Measurements from ENCODE around the gene PUM2.

The PUM2 gene

GRCh38 chr2:20309001-20309400 is 41.6 kb downstream of the PUM2 start:
- no peak for DNase-seq (ENCODE audit: low spot score in 2 of 2)
- Histone ChIP-seq H3K4me3 (no peak overlapping the region), H3K9me3 (no peaks in the 10 kb centered on the region), H3K36me3 (replicated peaks) (peaks cover 68% of the 10 kb centered on the region), H3K27me3 (ENCODE audit: low read depth) (no peaks in the 10 kb centered on the region), H3K4me1 (no peaks in the 10 kb centered on the region)
- in situ Hi-C loops (cut with MboI; ENCODE audit: low sequenced_read_pairs) = no loop called here

GRCh38 chr2:20307311-20307710 is 43.3 kb downstream of the PUM2 start:
- in situ Hi-C loops (cut with MboI; ENCODE audit: low sequenced_read_pairs) = no loop called here
- Histone ChIP-seq H3K36me3 (replicated peaks) (peaks cover 66% of the 10 kb centered on the region), H3K27me3 (ENCODE audit: low read depth) (no peaks in the 10 kb centered on the region), H3K4me1 (no peaks in the 10 kb centered on the region), H3K9me3 (no peaks in the 10 kb centered on the region), H3K4me3 (no peak overlapping the region)
- no peak for DNase-seq (ENCODE audit: low spot score in 2 of 2)

- Histone ChIP-seq H3K4me3 (no peak overlapping the region), H3K4me1 (peaks cover 6% of the 10 kb centered on the region), H3K27me3 (ENCODE audit: low read depth) (no peaks in the 10 kb centered on the region), H3K9me3 (no peaks in the 10 kb centered on the region), H3K36me3 (replicated peaks) (peaks cover 54% of the 10 kb centered on the region)
- no peak for DNase-seq (ENCODE audit: low spot score in 2 of 2)
- in situ Hi-C loops (cut with MboI; ENCODE audit: low sequenced_read_pairs) = no loop called here
These were observed 46.2 kb downstream of the PUM2 start for GRCh38 chr2:20304411-20304810.

- Histone ChIP-seq H3K4me1 (peaks cover 6% of the 10 kb centered on the region), H3K9me3 (no peaks in the 10 kb centered on the region), H3K4me3 (no peak overlapping the region), H3K27me3 (ENCODE audit: low read depth) (no peaks in the 10 kb centered on the region), H3K36me3 (replicated peaks) (peaks cover 57% of the 10 kb centered on the region)
- DNase-seq (ENCODE audit: low spot score in 2 of 2) = no peak
- in situ Hi-C loops (cut with MboI; ENCODE audit: low sequenced_read_pairs) = no loop called here
These were observed 46.7 kb downstream of the PUM2 start for GRCh38 chr2:20303966-20304365.

- in situ Hi-C loops (cut with MboI; ENCODE audit: low sequenced_read_pairs) = no loop called here
These were observed 48.6 kb downstream of the PUM2 start for GRCh38 chr2:20302019-20302418.

GRCh38 chr2:20300656-20301055 is 50.0 kb downstream of the PUM2 start:
- no peaks in the 10 kb centered on the region for H3K27me3 ChIP-seq (ENCODE audit: low read depth)
- no peaks in the 10 kb centered on the region for H3K9me3 ChIP-seq
- H3K4me1 ChIP-seq = peaks cover 6% of the 10 kb centered on the region
- no peak overlapping the region for H3K4me3 ChIP-seq
- peaks cover 56% of the 10 kb centered on the region for H3K36me3 ChIP-seq (replicated peaks)
- in situ Hi-C loops (cut with MboI; ENCODE audit: low sequenced_read_pairs) = no loop called here
- DNase-seq (ENCODE audit: low spot score in 2 of 2) = peak in 1 of 2 experiments; percentile 63

More at GRCh38 chr2:20302019-20302418, 48.6 kb downstream of the PUM2 start:
- peaks cover 6% of the 10 kb centered on the region for H3K4me1 ChIP-seq
- no peak for DNase-seq (ENCODE audit: low spot score in 2 of 2)
- H3K9me3 ChIP-seq = no peaks in the 10 kb centered on the region
- no peaks in the 10 kb centered on the region for H3K27me3 ChIP-seq (ENCODE audit: low read depth)
- peaks cover 55% of the 10 kb centered on the region for H3K36me3 ChIP-seq (replicated peaks)
- H3K4me3 ChIP-seq = no peak overlapping the region

- H3K27me3 ChIP-seq (ENCODE audit: low read depth) = no peaks in the 10 kb centered on the region
- H3K4me1 ChIP-seq = peaks cover 6% of the 10 kb centered on the region
- H3K4me3 ChIP-seq = no peak overlapping the region
- H3K36me3 ChIP-seq (replicated peaks) = peaks cover 52% of the 10 kb centered on the region
- DNase-seq (ENCODE audit: low spot score in 2 of 2) = no peak
- H3K9me3 ChIP-seq = no peaks in the 10 kb centered on the region
- in situ Hi-C loops (cut with MboI; ENCODE audit: low sequenced_read_pairs) = no loop called here
These were observed 51.5 kb downstream of the PUM2 start for GRCh38 chr2:20299113-20299512.

GRCh38 chr2:20294231-20294630 is 56.4 kb downstream of the PUM2 start:
- H3K27me3 ChIP-seq (ENCODE audit: low read depth) = no peaks in the 10 kb centered on the region
- DNase-seq (ENCODE audit: low spot score in 2 of 2) = no peak
- H3K36me3 ChIP-seq (replicated peaks) = peaks cover 59% of the 10 kb centered on the region
- H3K4me3 ChIP-seq = no peak overlapping the region
- no peaks in the 10 kb centered on the region for H3K4me1 ChIP-seq
- in situ Hi-C loops (cut with MboI; ENCODE audit: low sequenced_read_pairs) = no loop called here
- no peaks in the 10 kb centered on the region for H3K9me3 ChIP-seq

- in situ Hi-C loops (cut with MboI; ENCODE audit: low sequenced_read_pairs) = no loop called here
- H3K27me3 ChIP-seq (ENCODE audit: low read depth) = no peaks in the 10 kb centered on the region
These were observed 57.7 kb downstream of the PUM2 start for GRCh38 chr2:20292984-20293383.

GRCh38 chr2:20291846-20292408 is 58.7 kb downstream of the PUM2 start:
- DNase-seq (ENCODE audit: low spot score in 2 of 2) = no peak
- Histone ChIP-seq H3K4me1 (no peaks in the 10 kb centered on the region), H3K36me3 (replicated peaks) (peaks cover 51% of the 10 kb centered on the region), H3K9me3 (no peaks in the 10 kb centered on the region), H3K27me3 (ENCODE audit: low read depth) (no peaks in the 10 kb centered on the region), H3K4me3 (no peak overlapping the region)
- in situ Hi-C loops (cut with MboI; ENCODE audit: low sequenced_read_pairs) = no loop called here

More at GRCh38 chr2:20292984-20293383, 57.7 kb downstream of the PUM2 start:
- H3K9me3 ChIP-seq = no peaks in the 10 kb centered on the region
- no peak for DNase-seq (ENCODE audit: low spot score in 2 of 2)
- H3K4me1 ChIP-seq = no peaks in the 10 kb centered on the region
- H3K36me3 ChIP-seq (replicated peaks) = peaks cover 60% of the 10 kb centered on the region
- no peak overlapping the region for H3K4me3 ChIP-seq

GRCh38 chr2:20291106-20291564 is 59.5 kb downstream of the PUM2 start:
- Histone ChIP-seq H3K36me3 (replicated peaks) (peaks cover 47% of the 10 kb centered on the region), H3K4me3 (no peak overlapping the region), H3K27me3 (ENCODE audit: low read depth) (no peaks in the 10 kb centered on the region), H3K4me1 (no peaks in the 10 kb centered on the region), H3K9me3 (no peaks in the 10 kb centered on the region)
- peak; percentile 77 to 84 for DNase-seq (ENCODE audit: low spot score in 2 of 2)
- in situ Hi-C loops (cut with MboI; ENCODE audit: low sequenced_read_pairs) = no loop called here

- in situ Hi-C loops (cut with MboI; ENCODE audit: low sequenced_read_pairs) = no loop called here
- Histone ChIP-seq H3K9me3 (no peaks in the 10 kb centered on the region), H3K36me3 (replicated peaks) (peaks cover 50% of the 10 kb centered on the region), H3K27me3 (ENCODE audit: low read depth) (no peaks in the 10 kb centered on the region), H3K4me1 (no peaks in the 10 kb centered on the region), H3K4me3 (no peak overlapping the region)
- DNase-seq (ENCODE audit: low spot score in 2 of 2) = no peak
These were observed 61.9 kb downstream of the PUM2 start for GRCh38 chr2:20288642-20289340.

- DNase-seq (ENCODE audit: low spot score in 2 of 2) = no peak
- H3K36me3 ChIP-seq (replicated peaks) = peaks cover 42% of the 10 kb centered on the region
- no peaks in the 10 kb centered on the region for H3K4me1 ChIP-seq
- in situ Hi-C loops (cut with MboI; ENCODE audit: low sequenced_read_pairs) = no loop called here
- no peak overlapping the region for H3K4me3 ChIP-seq
- H3K9me3 ChIP-seq = no peaks in the 10 kb centered on the region
- H3K27me3 ChIP-seq (ENCODE audit: low read depth) = no peaks in the 10 kb centered on the region
These were observed 67.6 kb downstream of the PUM2 start for GRCh38 chr2:20282916-20283592.

GRCh38 chr2:20281876-20282275 is 68.8 kb downstream of the PUM2 start:
- DNase-seq (ENCODE audit: low spot score in 2 of 2) = no peak
- H3K27me3 ChIP-seq (ENCODE audit: low read depth) = no peaks in the 10 kb centered on the region
- no peak overlapping the region for H3K4me3 ChIP-seq
- in situ Hi-C loops (cut with MboI; ENCODE audit: low sequenced_read_pairs) = no loop called here
- no peaks in the 10 kb centered on the region for H3K4me1 ChIP-seq
- H3K9me3 ChIP-seq = no peaks in the 10 kb centered on the region
- peaks cover 44% of the 10 kb centered on the region for H3K36me3 ChIP-seq (replicated peaks)

All from HAP-1 (cell line).